NCI-H1092 treated with DMSO at 0.1 percent for 48 hours (cell line): ENCODE results near the gene FOXO3B.
"Not testable (repeated sequence)": the region's sequence is repeated elsewhere in the genome, so short reads cannot be mapped to it uniquely, and the experiment has no call there.

Experiments used
- DNase-seq: peaks from one replicate; lab custom pipeline; 2025; lab: John Stamatoyannopoulos, UW

The FOXO3B gene

DNA sequence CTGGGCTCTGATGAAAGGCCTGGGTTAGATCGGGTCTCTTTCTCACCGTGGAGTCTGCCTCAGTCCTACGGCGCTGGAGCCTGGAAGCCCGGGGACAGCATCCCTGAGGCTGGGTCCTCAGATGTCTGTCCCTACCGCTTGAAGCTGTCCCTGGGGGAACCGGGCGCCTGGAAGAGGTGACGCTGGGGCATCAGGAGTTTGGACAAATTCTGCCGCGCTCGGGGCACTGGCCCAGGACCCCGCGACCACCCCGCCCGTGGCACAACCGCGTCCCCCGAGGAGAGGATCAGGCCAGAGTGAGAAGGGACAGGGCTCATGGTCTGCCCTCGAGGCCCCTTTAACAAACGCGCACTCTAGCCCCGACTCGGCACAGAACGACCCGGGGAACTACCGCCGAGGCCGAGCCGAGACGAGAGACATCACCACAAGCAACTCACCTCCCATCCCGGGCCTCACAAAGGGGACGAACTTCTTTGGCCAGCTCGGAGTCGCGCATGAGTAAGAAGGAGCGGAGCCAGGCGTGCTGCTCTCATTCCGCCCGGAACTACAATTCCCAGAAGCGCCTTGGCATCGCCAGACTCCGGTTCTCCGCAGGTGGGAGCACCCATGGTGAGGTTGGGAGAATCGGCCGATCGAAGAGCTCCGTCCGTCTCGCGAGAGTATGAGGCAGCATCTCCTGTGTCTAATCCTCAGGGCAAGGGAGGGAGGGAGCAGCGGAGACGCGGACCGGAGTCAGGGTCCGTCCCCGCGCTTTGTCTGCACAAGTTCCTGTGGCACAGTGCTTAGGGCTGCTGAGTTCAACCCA lies at the start of gene FOXO3B:
TSS of gene FOXO3B (minus strand) at position 548 of the 805 bp plus-strand sequence. CDS start 663 bp downstream, outside the sequence.
- peak; percentile 82 for DNase-seq

DNA sequence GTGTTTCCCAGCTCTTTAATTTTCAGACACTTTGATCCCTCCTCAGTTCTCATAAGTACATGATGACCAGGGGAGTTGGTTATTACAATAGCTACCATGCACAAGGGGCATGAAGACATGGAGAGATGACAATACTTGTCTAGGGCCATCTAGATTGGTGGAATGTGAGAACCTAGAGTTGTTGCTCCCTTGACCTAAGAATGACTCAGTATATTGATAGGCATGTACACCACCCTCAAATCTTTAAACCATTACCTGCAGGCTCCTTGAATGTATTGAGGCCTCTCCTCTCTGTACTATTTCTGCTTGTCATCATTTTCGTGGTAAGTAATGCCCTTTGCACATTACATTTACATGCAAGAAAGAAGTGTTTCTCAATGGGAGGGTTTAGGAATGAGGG lies 41.4 kb upstream of the FOXO3B start:
- not testable (repeated sequence) for DNase-seq

DNA sequence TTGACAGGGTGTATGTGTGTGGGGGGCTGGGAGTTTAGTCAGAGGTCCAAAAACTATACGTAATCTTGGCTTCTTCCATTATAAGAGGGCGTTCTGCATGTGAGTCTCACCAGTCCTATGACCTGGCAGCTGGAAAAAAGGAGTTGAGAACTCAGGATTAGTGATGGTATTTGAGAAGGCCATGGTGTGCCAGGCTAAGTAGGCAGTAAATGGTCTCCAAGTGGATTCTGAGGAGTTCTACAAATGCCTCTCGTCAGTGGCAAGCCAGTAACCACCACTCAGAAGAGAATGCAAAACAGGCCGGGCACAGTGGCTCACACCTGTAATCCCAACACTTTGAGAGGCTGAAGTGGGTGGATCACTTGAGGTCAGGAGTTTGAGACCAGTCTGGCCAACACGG lies 40.5 kb upstream of the FOXO3B start:
- not testable (repeated sequence) for DNase-seq

DNA sequence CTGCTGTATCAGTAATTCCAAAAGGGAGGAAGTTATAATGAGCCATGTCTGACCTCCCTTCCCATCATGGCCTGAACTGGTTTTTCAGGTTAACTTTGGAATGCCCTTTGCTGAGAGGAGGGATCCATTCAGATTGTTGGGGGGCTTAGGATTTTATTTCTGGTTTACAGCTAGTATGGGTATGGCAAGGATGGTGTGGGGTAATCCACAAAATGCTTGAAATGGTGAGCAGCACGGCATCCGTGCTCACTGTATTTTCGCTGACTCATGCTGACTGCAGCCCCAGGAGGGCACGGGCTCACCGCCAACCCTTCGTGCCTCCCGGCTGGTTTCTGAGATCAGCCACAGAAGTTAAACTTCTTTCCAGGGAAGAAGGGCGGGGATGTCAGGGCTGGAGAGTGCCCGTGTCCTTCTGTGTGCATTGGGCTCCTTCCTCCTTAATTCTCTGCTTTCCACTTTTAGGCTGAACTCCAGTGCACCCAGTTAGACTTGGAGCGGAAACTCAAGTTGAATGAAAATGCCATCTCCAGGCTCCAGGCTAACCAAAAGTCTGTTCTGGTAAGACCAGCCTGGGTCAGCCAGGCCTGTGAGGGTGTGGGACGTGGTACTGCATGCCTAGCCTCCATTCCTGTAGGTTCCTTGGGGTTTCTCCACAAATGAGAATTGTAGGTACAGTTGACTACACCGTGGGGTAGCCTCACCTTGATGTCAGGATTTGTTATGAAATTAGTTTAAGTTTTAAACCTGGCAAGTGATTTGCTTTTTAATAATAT lies 39.8 kb upstream of the FOXO3B start:
- not testable (repeated sequence) for DNase-seq

DNA sequence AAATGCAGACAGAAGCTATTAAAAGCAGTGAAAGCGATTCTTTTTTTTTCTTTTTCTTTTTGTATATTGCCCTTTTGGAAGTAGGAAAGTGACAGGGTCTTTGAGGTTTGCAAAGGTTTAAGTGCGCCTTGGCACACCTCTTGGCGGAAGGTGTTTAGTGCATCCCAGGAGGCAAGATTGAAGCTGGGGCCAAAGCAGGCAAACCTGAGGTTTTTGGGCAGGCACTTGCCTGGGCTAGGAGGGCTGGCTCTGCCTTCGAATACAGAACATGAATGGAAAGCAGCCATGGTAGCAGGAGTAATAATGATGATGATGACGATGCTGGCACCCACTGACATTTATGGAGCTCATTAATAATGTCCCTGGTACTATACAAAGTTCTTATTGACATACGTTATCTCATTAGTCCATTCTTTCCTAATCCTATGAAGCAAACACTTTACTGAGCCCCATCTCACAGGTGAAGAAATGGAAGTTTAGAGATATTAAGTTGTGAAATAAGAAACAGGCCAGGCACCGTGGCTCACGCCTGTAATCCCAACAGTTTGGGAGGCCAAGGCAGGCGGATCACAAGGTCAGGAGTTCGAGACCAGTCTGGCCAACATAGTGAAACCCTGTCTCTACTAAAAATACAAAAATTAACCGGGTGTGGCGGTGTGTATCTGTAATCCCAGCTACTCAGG lies 37.5 kb upstream of the FOXO3B start:
- not testable (repeated sequence) for DNase-seq

DNA sequence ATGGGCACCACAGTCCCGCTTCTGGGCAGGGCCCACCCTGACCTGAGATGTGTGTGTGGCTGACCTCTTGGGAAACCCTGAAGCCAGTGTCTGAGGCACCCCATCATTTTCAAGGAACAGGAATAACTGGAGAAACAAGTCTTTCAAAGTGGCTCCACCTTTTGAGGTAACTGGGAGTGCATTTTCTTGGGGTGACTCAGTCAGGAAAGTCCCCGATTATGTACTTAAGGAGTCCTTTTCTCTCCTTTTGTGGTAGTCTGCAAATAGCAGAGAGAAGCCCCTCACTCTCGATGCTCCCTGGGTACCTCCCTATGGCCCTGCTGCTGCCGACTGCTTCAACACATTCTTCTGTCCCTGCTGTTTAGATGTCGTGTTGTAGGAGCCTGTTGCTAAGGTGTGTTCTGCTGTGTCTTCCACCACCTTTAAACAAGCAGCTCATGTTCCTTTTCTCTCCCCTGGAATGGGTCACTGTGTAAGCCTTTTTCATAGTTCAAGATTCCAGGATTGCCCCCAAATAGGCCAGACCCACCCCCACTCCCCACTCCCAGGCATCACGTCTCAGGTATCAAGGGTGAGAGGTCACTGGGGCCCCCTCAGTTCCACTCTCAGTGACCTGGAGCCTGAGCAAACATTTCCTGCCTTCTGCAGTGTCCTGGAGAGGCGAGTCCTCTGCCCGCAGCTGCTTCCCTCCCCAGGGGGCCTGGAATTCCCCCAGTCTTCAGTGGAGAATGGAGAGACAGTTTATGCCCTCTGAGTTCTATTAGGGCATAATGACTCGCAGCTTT lies 36.7 kb upstream of the FOXO3B start:
- DNase-seq, result not testable (repeated sequence)

DNA sequence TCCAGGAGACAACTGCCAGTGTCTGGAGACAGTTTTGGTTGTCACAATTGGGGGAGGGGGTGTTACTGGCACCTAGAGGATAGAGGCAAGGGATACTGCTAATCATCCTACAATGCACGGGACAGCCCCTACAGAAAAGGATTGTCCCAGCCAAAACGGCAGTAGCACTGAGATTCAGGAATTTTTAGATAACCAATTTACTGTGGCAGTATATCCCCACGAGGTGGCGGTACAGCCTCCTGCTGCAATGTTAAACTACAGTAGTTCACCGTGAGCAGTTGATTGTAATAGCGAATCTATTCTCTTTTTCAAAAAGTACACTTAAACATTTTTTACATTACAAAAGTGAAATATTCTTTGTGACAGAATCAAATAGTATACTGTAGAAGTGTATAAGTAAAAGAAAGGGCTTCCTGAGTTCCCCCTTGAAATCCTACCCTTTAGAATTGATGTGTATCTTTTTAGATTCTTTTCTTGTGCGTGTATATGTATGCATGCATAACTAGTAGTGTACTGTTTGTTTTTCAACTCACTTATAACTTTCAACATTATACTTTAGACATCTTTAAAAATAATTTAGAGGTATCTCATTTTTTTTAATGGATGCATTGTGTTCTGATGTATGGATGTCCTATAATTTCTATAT lies 30.4 kb upstream of the FOXO3B start:
- not testable (repeated sequence) for DNase-seq

DNA sequence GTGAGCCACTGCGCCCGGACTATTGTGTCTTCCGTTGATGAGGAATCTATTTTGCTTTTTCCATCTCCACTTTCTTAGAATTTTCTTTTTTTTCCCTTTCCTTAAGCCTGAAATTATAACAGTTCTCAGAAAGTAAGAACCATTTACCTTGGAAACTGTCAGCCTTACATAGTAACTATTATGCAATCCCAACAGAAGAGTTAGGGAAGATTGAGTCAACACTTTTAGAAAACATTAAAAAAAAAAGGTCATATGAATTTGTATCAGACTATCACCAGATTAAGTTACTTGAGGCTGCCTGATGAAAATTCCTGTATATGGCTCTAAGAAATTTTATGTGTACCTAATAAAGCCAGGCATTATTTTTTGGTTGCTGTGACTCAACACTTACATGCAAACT lies 26.1 kb upstream of the FOXO3B start:
- not testable (repeated sequence) for DNase-seq

DNA sequence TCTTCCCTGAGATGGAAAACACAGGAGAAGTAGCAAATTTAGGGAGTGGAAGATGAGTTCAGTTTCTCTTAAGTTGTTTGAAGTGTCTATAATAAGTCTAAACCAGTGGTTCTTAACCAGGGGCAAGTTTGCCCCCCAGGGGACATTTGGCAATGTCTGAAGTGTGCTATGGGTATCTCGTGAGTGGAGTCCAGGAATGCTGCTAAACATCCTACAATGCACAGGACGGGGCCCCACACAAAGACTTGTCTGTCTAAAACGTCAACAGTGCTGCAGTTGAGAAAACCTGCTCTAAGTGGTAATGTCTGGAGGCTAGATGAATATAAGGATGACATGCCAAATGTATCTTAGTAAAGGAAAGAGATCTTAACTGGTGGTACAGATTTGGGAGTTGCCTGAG lies 23.8 kb upstream of the FOXO3B start:
- not testable (repeated sequence) for DNase-seq

DNA sequence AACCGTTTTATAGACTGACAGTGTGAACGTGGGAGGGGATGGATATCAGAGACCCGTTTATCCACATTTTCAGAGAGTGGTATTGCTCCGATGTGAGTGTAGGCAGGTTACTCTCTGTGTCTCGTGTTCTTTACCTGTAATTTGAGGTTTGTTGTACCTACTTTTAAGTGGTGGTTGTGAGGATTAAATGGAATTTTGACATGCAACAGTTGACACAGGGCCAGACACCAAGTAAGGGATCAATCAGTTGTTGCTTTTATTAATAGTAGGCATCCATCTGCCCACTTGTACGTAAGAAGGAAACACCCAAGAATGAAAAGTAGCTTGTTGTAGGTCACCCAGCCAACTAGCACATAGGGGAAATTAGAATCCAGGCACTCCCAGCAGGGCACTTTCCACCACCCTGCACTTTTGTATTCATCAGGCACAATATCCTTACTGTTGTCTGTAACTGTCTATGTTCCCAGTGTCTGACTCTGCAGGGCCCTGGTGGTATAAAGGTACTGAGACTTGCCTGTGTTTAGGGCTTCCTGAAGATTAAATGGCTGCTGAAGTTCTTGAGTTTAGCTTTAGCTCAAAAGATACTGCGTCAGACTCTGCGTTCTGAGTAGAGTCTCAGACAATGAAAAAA lies 16.5 kb upstream of the FOXO3B start:
- DNase-seq, result not testable (repeated sequence)

DNA sequence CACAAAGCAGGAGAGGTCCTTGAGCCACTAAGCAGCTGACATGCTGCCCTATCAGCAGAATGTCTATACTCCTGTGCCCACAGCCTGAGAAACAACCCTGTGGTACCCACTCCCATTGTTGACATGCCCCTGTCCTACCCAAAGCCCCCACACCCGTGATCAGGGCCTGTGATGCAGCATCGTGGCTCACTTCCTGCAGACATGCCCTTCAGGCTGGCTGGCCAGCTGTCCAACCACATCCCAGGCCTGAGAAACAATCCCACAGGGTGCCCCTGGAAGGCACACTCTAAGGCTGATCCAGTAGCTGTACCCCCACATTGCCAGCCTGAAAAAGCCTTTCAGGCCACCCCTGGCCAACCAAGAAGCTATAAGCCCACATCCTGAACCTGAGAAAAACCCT lies 13.0 kb upstream of the FOXO3B start:
- DNase-seq, result not testable (repeated sequence)

DNA sequence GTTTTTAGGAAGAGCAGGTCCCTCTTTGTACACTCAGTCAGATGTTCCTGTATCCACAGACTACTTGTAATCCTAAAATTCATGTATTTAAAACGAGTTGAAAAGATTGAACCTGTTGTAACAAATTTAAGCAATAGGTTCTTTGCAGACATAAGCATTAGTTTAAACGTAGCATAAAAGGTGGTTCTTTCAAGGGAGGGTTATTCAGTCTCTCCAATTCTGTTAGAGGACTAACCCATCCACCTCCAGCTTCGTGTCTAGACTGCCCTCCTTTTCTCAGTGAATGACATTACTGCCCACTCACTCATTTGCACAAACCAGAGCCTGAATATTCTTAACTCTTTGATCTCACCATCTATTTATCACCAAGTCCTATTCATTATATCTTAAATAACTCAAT lies 554 bp upstream of the FOXO3B start:
- peak; percentile 12 for DNase-seq

DNA sequence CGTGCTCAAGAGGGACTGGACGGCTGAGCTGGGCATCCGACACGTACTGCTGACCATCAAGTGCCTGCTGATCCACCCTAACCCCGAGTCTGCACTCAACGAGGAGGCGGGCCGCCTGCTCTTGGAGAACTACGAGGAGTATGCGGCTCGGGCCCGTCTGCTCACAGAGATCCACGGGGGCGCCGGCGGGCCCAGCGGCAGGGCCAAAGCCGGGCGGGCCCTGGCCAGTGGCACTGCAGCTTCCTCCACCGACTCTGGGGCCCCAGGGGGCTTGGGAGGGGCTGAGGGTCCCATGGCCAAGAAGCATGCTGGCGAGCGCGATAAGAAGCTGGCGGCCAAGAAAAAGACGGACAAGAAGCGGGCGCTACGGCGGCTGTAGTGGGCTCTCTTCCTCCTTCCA lies 4.7 kb downstream of the FOXO3B start:
- DNase-seq, result not testable (repeated sequence)

DNA sequence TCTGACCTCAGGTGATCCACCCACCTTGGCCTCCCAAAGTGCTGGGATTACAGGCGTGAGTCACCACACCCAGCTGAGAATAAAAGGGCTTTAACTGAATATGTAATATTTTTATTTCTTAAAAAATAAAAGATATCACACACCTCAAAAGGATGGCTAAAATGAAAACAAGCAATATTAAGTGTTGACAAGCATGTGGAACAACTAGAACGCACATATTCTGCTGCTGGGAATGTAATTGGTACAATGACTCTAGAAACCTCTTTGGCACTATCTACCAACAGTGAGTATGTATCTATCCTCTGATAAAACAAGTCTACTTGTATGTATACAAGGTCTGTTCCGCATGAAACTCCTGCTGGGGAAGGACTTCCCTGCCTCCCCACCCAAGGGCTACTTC lies 5.2 kb downstream of the FOXO3B start:
- DNase-seq, result not testable (repeated sequence)

DNA sequence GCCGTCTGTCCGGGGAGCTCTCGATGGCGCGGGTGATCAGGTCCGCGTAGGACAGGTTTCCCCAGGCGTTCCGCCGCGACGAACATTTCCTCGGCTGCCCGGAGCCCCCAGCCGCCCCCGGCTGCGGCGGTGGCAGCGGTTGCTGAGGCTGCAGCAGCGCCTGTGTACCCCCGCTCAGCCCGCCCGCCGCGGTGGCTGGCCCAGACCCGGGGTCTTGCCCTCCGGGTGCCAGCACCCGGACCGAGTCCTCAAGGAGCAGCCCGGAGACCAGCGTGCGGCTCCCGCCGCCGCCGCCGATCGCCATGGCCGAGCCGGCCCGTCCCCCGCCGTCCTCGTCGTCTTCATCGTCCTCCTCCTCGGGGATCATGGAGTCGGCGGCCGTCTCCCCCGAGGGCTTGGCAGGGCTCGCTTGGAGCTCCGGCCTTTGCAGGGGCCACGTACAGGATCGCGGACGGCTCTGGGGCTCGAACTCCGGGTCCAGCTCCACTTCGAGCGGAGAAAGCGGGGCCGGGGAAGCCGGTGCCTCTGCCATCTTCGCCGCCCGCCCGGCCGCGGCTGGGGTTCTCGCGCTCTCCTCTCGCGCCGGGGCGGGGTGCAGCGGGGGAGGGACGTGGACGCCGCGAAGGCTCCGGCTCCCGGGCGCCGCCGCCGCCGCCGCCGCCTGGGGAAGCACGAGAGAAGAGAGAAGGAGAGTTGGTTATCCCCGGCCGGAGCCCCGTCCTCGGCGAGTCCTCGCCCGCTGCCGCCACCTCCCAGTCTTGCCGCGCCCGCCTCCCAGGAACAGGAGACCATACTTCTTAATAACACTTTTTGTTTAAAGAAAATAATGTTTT lies 9.5 kb downstream of the FOXO3B start:
- DNase-seq, result not testable (repeated sequence)

DNA sequence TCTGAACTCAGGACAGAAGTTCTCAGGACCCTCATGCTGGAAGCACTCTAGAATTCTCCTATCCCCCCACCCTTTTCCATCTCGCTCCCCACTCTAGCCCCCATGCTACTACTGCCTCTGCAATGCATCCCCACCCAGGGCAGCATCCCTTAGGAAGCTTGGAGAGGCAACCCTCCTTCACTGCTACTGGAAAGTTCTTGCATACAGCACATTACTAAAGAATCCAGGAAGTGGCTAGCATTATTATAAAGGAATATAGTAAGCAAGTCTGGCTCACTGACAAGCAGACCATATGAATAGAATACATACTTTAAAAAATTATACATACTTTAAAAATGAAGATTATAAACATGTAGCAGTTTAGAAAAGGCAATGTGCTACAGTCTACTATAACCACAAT lies 13.5 kb downstream of the FOXO3B start:
- not testable (repeated sequence) for DNase-seq

DNA sequence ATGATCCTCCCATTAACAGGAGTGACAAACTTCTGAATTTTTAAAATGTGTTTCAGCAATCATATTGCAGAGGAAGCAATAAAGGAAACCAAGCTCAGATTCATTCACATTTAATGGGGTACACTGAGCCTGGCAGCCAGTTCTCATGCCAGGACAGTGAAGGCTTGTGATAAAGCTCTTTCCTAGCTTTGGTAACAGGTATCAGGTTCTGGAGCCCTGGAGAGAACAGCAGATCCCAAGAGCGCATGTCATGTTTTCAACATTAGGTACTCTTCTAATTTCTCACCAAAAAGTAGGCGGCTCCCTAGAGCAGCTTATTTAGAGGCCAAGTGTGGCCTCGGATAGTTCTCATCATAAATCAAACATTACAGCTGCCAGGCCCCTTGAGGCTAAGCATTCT lies 14.6 kb downstream of the FOXO3B start:
- not testable (repeated sequence) for DNase-seq

DNA sequence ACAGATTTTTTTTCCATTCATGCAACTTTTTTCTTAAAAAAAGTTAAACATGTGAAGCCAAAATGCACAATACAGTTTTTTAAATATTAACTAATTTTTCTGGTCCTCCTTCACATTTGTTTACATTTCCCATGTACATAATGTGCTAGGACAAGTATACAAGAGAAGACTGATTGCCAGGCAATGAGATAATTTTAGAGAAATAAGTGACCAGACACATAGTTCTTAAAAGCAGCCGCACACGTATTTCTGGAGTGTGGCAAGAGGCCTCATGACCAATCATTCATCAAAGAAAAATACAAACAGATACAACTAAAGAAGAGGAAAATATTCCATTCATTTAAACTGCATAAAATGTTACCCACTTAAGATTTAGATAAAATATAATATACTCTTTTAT lies 15.8 kb downstream of the FOXO3B start:
- not testable (repeated sequence) for DNase-seq

DNA sequence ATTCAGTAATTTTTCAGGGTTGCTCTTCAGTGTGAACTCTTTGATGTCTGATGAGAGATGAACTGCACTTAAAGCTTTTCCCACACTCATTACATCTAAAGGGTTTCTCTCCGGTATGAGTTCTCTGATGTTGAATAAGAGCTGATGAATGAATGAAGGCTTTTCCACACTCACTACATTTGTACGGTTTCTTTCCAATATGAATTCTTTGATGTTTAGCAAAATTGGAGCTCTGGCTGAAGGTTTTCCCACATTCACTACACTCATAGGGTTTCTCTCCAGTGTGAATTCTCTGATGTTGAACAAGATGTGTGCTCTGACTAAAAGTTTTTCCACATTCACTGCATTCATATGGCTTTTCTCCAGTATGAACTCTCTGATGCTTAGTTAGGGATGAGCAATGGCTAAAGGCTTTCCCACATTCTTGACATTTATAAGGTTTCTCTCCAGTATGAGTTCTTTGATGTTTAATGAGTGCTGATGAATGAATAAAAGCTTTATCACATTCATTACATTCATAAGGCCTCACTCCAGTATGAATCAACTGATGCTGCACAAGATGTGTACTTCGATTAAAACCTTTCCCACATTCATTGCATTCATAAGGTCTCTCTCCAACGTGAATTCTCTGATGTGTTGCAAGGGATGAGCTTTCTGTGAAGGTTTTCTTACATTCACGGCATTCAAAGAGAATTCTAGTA lies 20.0 kb downstream of the FOXO3B start:
- DNase-seq, result not testable (repeated sequence)
